Measurements from ENCODE around the gene ESYT1. TPM values are rescaled to one million over a fixed set of nuclear protein-coding genes. Genes with fewer than 3 reads are reported as not detected.

ESYT1 gene
- polyA plus RNA-seq, 1 experiment, result 127 TPM

GRCh38 chr12:56084958-56085543 lies 43.0 kb upstream of the ESYT1 start:
- Histone ChIP-seq H3K4me3 (ENCODE audit: low read depth, low read length) (no peak overlapping the region), H3K27ac (ENCODE audit: low read depth, low read length) (no peak overlapping the region), H3K27me3 (ENCODE audit: control insufficient read depth, insufficient read depth, low read length) (peaks cover 39% of the 10 kb centered on the region), H3K9me3 (ENCODE audit: control insufficient read depth, insufficient read depth, low read length) (no peaks in the 10 kb centered on the region; the same call in 1 of the 2 replicates)
- POLR2A ChIA-PET, result interaction anchor here (0.9 kb wide), 1 partner anchor 19 kb away, joined by 13 read pairs; the partner anchor contains the start of gene PA2G4
- CTCF ChIA-PET, result no interaction called here
- no peak for DNase-seq (ENCODE audit: low read depth, low spot score)
- TF ChIP-seq CTCF (IDR thresholded peaks at IDR 0.05; ENCODE audit: low read depth, low read length), result peak; percentile 37

GRCh38 chr12:56086096-56086495 lies 42.0 kb upstream of the ESYT1 start:
- DNase-seq (ENCODE audit: low read depth, low spot score), result no peak
- TF ChIP-seq CTCF (IDR thresholded peaks at IDR 0.05; ENCODE audit: low read depth, low read length), result no peak
- Histone ChIP-seq H3K4me3 (ENCODE audit: low read depth, low read length) (no peak overlapping the region), H3K27me3 (ENCODE audit: control insufficient read depth, insufficient read depth, low read length) (peaks cover 30% of the 10 kb centered on the region), H3K9me3 (ENCODE audit: control insufficient read depth, insufficient read depth, low read length) (no peaks in the 10 kb centered on the region), H3K27ac (ENCODE audit: low read depth, low read length) (no peak overlapping the region)
- CTCF ChIA-PET, result interaction anchor here (0.7 kb wide), 3 partner anchors 8 to 35 kb away, joined by 3 read pairs; no protein-coding TSS in a partner anchor
- POLR2A ChIA-PET, result interaction anchor here (0.9 kb wide), 1 partner anchor 18 kb away, joined by 13 read pairs; the partner anchor contains the start of gene PA2G4

- Histone ChIP-seq H3K27ac (ENCODE audit: low read depth, low read length) (no peak overlapping the region), H3K9me3 (ENCODE audit: control insufficient read depth, insufficient read depth, low read length) (no peaks in the 10 kb centered on the region), H3K4me3 (ENCODE audit: low read depth, low read length) (no peak overlapping the region), H3K27me3 (ENCODE audit: control insufficient read depth, insufficient read depth, low read length) (peaks cover 25% of the 10 kb centered on the region)
- no peak for TF ChIP-seq CTCF (IDR thresholded peaks at IDR 0.05; ENCODE audit: low read depth, low read length)
- CTCF ChIA-PET, result interaction anchor here (0.7 kb wide), 2 partner anchors 9 to 35 kb away, joined by 3 read pairs; no protein-coding TSS in a partner anchor
- POLR2A ChIA-PET, result no interaction called here
- no peak for DNase-seq (ENCODE audit: low read depth, low spot score)
Observed at GRCh38 chr12:56086608-56087007, 41.5 kb upstream of the ESYT1 start.

GRCh38 chr12:56087220-56087619 lies 40.8 kb upstream of the ESYT1 start:
- TF ChIP-seq CTCF (IDR thresholded peaks at IDR 0.05; ENCODE audit: low read depth, low read length), result no peak
- no peak overlapping the region for H3K4me3 ChIP-seq (ENCODE audit: low read depth, low read length)
- H3K27me3 ChIP-seq (ENCODE audit: control insufficient read depth, insufficient read depth, low read length), result peaks cover 20% of the 10 kb centered on the region
- no peak for DNase-seq (ENCODE audit: low read depth, low spot score)
- POLR2A ChIA-PET, result no interaction called here
- no peaks in the 10 kb centered on the region for H3K9me3 ChIP-seq (ENCODE audit: control insufficient read depth, insufficient read depth, low read length)
- CTCF ChIA-PET, result no interaction called here
- H3K27ac ChIP-seq (ENCODE audit: low read depth, low read length), result no peak overlapping the region

- Histone ChIP-seq H3K9me3 (ENCODE audit: control insufficient read depth, insufficient read depth, low read length) (peaks cover 3% of the 10 kb centered on the region), H3K27me3 (ENCODE audit: control insufficient read depth, insufficient read depth, low read length) (peaks cover 23% of the 10 kb centered on the region), H3K4me3 (ENCODE audit: low read depth, low read length) (no peak overlapping the region), H3K27ac (ENCODE audit: low read depth, low read length) (no peak overlapping the region)
- ChIA-PET CTCF (no interaction called here), POLR2A (no interaction called here)
- no peak for TF ChIP-seq CTCF (IDR thresholded peaks at IDR 0.05; ENCODE audit: low read depth, low read length)
- no peak for DNase-seq (ENCODE audit: low read depth, low spot score)
Observed at GRCh38 chr12:56097738-56098137, 30.3 kb upstream of the ESYT1 start.
